IMR-90 (cell line): ENCODE results near the gene PCED1B.

ENCODE experiments used
- BHLHE40 ChIP-seq: fragments of 150-350 bp; IDR thresholded peaks from 2 replicates; pipeline ENCODE4 v1.6.1; 2016; ENCODE audit warnings: mild to moderate bottlenecking, low read depth, low read length
- CEBPB ChIP-seq: IDR thresholded peaks from 2 replicates; pipeline ENCODE4 v1.6.1; 2012; ENCODE audit warnings: low read depth, low read length, improper control_type of control experiment
- CHD1 ChIP-seq: IDR thresholded peaks from 2 replicates; pipeline ENCODE4 v1.6.1; 2012; ENCODE audit warnings: low read depth, low read length, improper control_type of control experiment
- CTCF ChIP-seq: conservative IDR thresholded peaks from 2 replicates; pipeline ENCODE4 v1.5.1; 2012; ENCODE audit warnings: mild to moderate bottlenecking, low read depth, low read length, improper control_type of control experiment
- ELK1 ChIP-seq: fragments of 150-350 bp; IDR thresholded peaks from 2 replicates; pipeline ENCODE4 v1.6.1; 2016; ENCODE audit warnings: low read depth, mild to moderate bottlenecking, low read length, moderate library complexity, borderline replicate concordance
- FOS ChIP-seq: fragments of 150-350 bp; IDR thresholded peaks from 2 replicates; pipeline ENCODE4 v1.6.1; 2016; ENCODE audit warnings: low read depth, low read length
- MAZ ChIP-seq: IDR thresholded peaks from 2 replicates; pipeline ENCODE4 v1.6.1; 2012; ENCODE audit warnings: low read depth, mild to moderate bottlenecking, low read length, improper control_type of control experiment, moderate library complexity, borderline replicate concordance
- MXI1 ChIP-seq: IDR thresholded peaks from 2 replicates; pipeline ENCODE4 v1.6.1; 2012; ENCODE audit warnings: low read depth, mild to moderate bottlenecking, low read length, moderate library complexity, borderline replicate concordance
- NFE2L2 ChIP-seq: fragments of 150-350 bp; IDR thresholded peaks from 2 replicates; pipeline ENCODE4 v1.6.1; 2016; ENCODE audit warnings: low read depth, mild to moderate bottlenecking, low read length
- POLR2A ChIP-seq: IDR thresholded peaks from 2 replicates; pipeline ENCODE4 v1.6.1; 2012; ENCODE audit warnings: mild to moderate bottlenecking, low read depth, low read length
- RAD21 ChIP-seq: IDR thresholded peaks from 2 replicates; pipeline ENCODE4 v1.6.1; 2012; ENCODE audit warnings: low read length, improper control_type of control experiment
- RCOR1 ChIP-seq: IDR thresholded peaks from 2 replicates; pipeline ENCODE4 v1.6.1; 2012; ENCODE audit warnings: mild to moderate bottlenecking, low read length, improper control_type of control experiment; ENCODE audit not compliant: insufficient replicate concordance
- SMC3 ChIP-seq: fragments of 150-350 bp; IDR thresholded peaks from 2 replicates; pipeline ENCODE4 v1.6.1; 2016; ENCODE audit warnings: low read depth, mild to moderate bottlenecking, antibody characterized with exemption, low read length, moderate library complexity
- USF2 ChIP-seq: fragments of 150-350 bp; IDR thresholded peaks from 2 replicates; pipeline ENCODE4 v1.6.1; 2017; ENCODE audit warnings: mild to moderate bottlenecking, antibody characterized with exemption, low read length, low read depth

GRCh38 chr12:47225356-47225755 lies 145.9 kb downstream of the PCED1B start:
- TF ChIP-seq POLR2A (no peak), SMC3 (no peak), BHLHE40 (no peak), CTCF (no peak), MAZ (no peak), RAD21 (no peak), NFE2L2 (no peak), USF2 (no peak), MXI1 (no peak), FOS (no peak), CEBPB (no peak), ELK1 (no peak), CHD1 (no peak), RCOR1 (no peak)
